ENCODE results near the gene ZEB1. TPM values are rescaled to one million over a fixed set of nuclear protein-coding genes. Genes with fewer than 3 reads are reported as not detected.

The ZEB1 gene
- total and polyA plus RNA-seq, 9 of the 15 experiments (the other 6 are each of a cell fraction or from before 2014, with no cell fraction given): 2.1 to 8.4 (median 4.9) TPM

DNA sequence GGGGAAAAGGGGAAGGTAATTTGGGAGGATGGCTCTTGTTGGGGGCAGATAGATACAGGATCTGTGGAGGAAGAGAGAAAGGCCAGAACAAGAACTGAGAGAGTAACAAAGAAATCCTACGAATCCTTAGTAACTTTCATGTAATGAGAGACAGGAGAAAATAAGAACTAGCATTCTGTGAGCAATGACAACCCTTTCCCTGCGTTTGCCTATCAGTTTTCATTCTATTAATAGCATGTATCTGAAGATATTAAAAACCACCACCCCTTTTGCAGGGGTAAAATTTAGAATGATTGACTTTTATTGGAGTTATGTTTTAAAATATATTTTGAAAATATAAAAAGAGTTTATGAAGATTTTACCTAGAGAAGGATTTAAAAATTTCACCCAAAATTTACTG, 132.8 kb downstream of the ZEB1 start:
- Histone ChIP-seq H3K9ac (ENCODE audit: insufficient read depth in 1 of 2, low read depth in 2 of 2, low read length in 2 of 2) (no peak overlapping the region), H4K20me1 (replicated peaks; ENCODE audit: control insufficient read depth, insufficient read depth, low read length) (no peaks in the 10 kb centered on the region), H3K9me1 (ENCODE audit: control insufficient read depth, insufficient read depth, low read length) (no peaks in the 10 kb centered on the region), H2AFZ (ENCODE audit: low read depth, low read length) (no peak overlapping the region), H3K9me3 (replicated peaks; ENCODE audit: control insufficient read depth, insufficient read depth, low read depth, low read length) (no peaks in the 10 kb centered on the region), H3K4me2 (ENCODE audit: insufficient read depth, low read length) (no peak overlapping the region), H3K4me3 (no peak overlapping the region), H3K27ac (ENCODE audit: extremely low read depth, low read depth, low read length) (no peak overlapping the region), H3K79me2 (ENCODE audit: control insufficient read depth, insufficient read depth, low read length) (no peaks in the 10 kb centered on the region), H3K4me1 (replicated peaks in 1 of 2; ENCODE audit: control insufficient read depth in 2 of 2, insufficient read depth in 2 of 2, low read length in 2 of 2) (no peaks in the 10 kb centered on the region), H3K36me3 (ENCODE audit: control insufficient read depth, insufficient read depth, low read length) (no peaks in the 10 kb centered on the region), H3K27me3 (ENCODE audit: control insufficient read depth in 2 of 2, insufficient read depth in 2 of 2, low read length in 2 of 2) (no peaks in the 10 kb centered on the region)
- no TSS peak for BruUV-seq (replicated peaks)
- FAIRE-seq (no peak), DNase-seq (ENCODE audit: extremely low read depth in 1 of 4, low spot score in 3 of 4) (no peak), ATAC-seq (no peak)
- ChIA-PET POLR2A (no interaction called here), CTCF (ENCODE audit: low intra/inter-chr PET ratio) (no interaction called here)
- in situ Hi-C loops (cut with MboI): no loop called here
- WGBS (ENCODE audit: insufficient coverage, low coverage, missing lambda C conversion rate): 0% methylated on average over 2 of the region's 2 CpGs
- TF ChIP-seq NR2C1 (IDR thresholded peaks at IDR 0.05) (no peak), NR2C1 (tag; IDR thresholded peaks at IDR 0.05) (no peak), NFE2 (IDR thresholded peaks at IDR 0.05; ENCODE audit: low read depth) (no peak), PTBP1 (IDR thresholded peaks at IDR 0.05; ENCODE audit: low read depth, low read length) (no peak), SMARCA4 (IDR thresholded peaks at IDR 0.05) (no peak), KHSRP (IDR thresholded peaks at IDR 0.05) (no peak), MECOM (CRISPR knock-in tag; IDR thresholded peaks at IDR 0.05) (no peak), RBM22 (IDR thresholded peaks at IDR 0.05; ENCODE audit: low read depth, low read length, poor library complexity, severe bottlenecking) (no peak), SREBF2 (CRISPR knock-in tag; IDR thresholded peaks at IDR 0.05) (no peak), ZNF445 (CRISPR knock-in tag; IDR thresholded peaks at IDR 0.05; ENCODE audit: low read depth) (no peak), NR3C1 (CRISPR knock-in tag; IDR thresholded peaks at IDR 0.05) (no peak), ZNF57 (CRISPR knock-in tag; IDR thresholded peaks at IDR 0.05) (no peak), RAD21 (CRISPR knock-in tag; conservative IDR thresholded peaks at IDR 0.05 in 1 of 2, IDR thresholded peaks at IDR 0.05 in 1 of 2) (no peak), MEF2D (tag; conservative IDR thresholded peaks at IDR 0.05; ENCODE audit: low read depth) (no peak)
- TF ChIP-seq, protein P1, sequence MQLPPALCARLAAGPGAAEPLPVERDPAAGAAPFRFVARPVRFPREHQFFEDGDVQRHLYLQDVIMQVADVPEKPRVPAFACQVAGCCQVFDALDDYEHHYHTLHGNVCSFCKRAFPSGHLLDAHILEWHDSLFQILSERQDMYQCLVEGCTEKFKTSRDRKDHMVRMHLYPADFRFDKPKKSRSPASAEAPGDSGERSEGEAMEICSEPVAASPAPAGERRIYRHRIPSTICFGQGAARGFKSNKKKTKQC (CRISPR knock-in tag; IDR thresholded peaks at IDR 0.05): no peak
- TF ChIP-seq, protein P2, sequence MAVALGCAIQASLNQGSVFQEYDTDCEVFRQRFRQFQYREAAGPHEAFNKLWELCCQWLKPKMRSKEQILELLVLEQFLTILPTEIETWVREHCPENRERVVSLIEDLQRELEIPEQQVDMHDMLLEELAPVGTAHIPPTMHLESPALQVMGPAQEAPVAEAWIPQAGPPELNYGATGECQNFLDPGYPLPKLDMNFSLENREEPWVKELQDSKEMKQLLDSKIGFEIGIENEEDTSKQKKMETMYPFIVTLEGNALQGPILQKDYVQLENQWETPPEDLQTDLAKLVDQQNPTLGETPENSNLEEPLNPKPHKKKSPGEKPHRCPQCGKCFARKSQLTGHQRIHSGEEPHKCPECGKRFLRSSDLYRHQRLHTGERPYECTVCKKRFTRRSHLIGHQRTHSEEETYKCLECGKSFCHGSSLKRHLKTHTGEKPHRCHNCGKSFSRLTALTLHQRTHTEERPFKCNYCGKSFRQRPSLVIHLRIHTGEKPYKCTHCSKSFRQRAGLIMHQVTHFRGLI (CRISPR knock-in tag; IDR thresholded peaks at IDR 0.05): no peak
- TF ChIP-seq, protein P3, sequence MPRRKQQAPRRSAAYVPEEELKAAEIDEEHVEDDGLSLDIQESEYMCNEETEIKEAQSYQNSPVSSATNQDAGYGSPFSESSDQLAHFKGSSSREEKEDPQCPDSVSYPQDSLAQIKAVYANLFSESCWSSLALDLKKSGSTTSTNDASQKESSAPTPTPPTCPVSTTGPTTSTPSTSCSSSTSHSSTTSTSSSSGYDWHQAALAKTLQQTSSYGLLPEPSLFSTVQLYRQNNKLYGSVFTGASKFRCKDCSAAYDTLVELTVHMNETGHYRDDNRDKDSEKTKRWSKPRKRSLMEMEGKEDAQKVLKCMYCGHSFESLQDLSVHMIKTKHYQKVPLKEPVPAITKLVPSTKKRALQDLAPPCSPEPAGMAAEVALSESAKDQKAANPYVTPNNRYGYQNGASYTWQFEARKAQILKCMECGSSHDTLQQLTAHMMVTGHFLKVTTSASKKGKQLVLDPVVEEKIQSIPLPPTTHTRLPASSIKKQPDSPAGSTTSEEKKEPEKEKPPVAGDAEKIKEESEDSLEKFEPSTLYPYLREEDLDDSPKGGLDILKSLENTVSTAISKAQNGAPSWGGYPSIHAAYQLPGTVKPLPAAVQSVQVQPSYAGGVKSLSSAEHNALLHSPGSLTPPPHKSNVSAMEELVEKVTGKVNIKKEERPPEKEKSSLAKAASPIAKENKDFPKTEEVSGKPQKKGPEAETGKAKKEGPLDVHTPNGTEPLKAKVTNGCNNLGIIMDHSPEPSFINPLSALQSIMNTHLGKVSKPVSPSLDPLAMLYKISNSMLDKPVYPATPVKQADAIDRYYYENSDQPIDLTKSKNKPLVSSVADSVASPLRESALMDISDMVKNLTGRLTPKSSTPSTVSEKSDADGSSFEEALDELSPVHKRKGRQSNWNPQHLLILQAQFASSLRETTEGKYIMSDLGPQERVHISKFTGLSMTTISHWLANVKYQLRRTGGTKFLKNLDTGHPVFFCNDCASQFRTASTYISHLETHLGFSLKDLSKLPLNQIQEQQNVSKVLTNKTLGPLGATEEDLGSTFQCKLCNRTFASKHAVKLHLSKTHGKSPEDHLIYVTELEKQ (CRISPR knock-in tag; IDR thresholded peaks at IDR 0.05): no peak
- TF ChIP-seq, protein P4, sequence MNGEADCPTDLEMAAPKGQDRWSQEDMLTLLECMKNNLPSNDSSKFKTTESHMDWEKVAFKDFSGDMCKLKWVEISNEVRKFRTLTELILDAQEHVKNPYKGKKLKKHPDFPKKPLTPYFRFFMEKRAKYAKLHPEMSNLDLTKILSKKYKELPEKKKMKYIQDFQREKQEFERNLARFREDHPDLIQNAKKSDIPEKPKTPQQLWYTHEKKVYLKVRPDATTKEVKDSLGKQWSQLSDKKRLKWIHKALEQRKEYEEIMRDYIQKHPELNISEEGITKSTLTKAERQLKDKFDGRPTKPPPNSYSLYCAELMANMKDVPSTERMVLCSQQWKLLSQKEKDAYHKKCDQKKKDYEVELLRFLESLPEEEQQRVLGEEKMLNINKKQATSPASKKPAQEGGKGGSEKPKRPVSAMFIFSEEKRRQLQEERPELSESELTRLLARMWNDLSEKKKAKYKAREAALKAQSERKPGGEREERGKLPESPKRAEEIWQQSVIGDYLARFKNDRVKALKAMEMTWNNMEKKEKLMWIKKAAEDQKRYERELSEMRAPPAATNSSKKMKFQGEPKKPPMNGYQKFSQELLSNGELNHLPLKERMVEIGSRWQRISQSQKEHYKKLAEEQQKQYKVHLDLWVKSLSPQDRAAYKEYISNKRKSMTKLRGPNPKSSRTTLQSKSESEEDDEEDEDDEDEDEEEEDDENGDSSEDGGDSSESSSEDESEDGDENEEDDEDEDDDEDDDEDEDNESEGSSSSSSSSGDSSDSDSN (IDR thresholded peaks at IDR 0.05; ENCODE audit: borderline replicate concordance in 1 of 2, low read depth in 2 of 2, low read length in 2 of 2): no peak
- intact Hi-C loops (cut with micrococcal nuclease): no loop called here
